ENCODE data around the gene PKDREJ.
A peak's percentile ranks its signal among the peaks of the same experiment; 100 is the strongest.

The PKDREJ gene

GRCh38 chr22:46224898-46225290 lies 38.2 kb downstream of the PKDREJ start:
- no peak for TF ChIP-seq CTCF (conservative IDR thresholded peaks at IDR 0.05; ENCODE audit: low read depth, low read length)
- no peak for DNase-seq (ENCODE audit: low read depth)
- no peak overlapping the region for H3K4me3 ChIP-seq (ENCODE audit: low read depth, low read length)

- no peak overlapping the region for H3K4me3 ChIP-seq (ENCODE audit: low read depth, low read length)
- TF ChIP-seq CTCF (conservative IDR thresholded peaks at IDR 0.05; ENCODE audit: low read depth, low read length) = no peak
- DNase-seq (ENCODE audit: low read depth) = no peak
These were observed 38.9 kb downstream of the PKDREJ start for GRCh38 chr22:46224044-46224897.

DNA sequence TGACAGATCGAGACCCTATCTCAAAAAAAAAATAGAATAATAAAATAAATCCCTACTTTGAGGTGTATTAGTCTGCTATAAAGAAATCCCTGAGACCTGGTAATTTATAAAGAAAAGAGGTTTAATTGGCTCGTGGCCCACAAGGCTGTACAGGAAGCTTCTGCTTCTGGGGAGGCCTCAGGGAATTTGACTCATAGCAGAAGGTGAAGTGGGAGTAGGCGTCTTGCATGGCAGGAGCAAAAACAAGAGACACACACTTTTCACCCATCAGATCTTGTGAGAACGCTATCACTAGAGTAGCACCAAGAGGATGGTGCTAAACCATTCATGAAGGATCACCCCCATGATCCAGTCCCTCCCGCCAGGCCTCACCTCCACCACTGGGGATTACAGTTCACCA lies 42.2 kb downstream of the PKDREJ start:
- H3K4me3 ChIP-seq (ENCODE audit: low read depth, low read length) = no peak overlapping the region
- DNase-seq (ENCODE audit: low read depth) = peak; percentile 52
- TF ChIP-seq CTCF (conservative IDR thresholded peaks at IDR 0.05; ENCODE audit: low read depth, low read length) = no peak

DNA sequence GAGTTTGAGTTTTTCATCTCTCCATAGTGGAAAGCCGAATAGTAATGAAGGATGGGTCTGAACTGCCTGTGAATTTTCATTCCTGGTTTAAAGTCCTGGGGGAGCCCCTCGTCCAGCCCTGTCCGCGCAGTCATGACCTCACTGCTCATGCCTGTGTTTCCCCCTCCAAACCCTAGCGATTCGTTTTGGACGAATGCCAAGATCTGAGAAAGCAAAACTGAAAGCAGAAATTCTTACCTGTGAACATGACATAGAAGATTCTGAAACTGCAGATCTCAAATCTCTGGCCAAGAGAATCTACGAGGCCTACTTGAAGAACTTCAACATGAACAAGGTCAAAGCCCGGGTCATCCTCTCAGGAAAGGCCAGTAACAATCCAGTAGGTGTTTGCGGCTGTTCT lies 43.5 kb downstream of the PKDREJ start:
- no peak for DNase-seq (ENCODE audit: low read depth)
- TF ChIP-seq CTCF (conservative IDR thresholded peaks at IDR 0.05; ENCODE audit: low read depth, low read length) = no peak
- no peak overlapping the region for H3K4me3 ChIP-seq (ENCODE audit: low read depth, low read length)

- DNase-seq (ENCODE audit: low read depth) = no peak
- no peak for TF ChIP-seq CTCF (conservative IDR thresholded peaks at IDR 0.05; ENCODE audit: low read depth, low read length)
- H3K4me3 ChIP-seq (ENCODE audit: low read depth, low read length) = no peak overlapping the region
These were observed 48.5 kb downstream of the PKDREJ start for GRCh38 chr22:46214616-46215015.

GRCh38 chr22:46214149-46214548 lies 49.0 kb downstream of the PKDREJ start:
- H3K4me3 ChIP-seq (ENCODE audit: low read depth, low read length) = no peak overlapping the region
- no peak for DNase-seq (ENCODE audit: low read depth)
- no peak for TF ChIP-seq CTCF (conservative IDR thresholded peaks at IDR 0.05; ENCODE audit: low read depth, low read length)

GRCh38 chr22:46213052-46213451 lies 50.1 kb downstream of the PKDREJ start:
- no peak for TF ChIP-seq CTCF (conservative IDR thresholded peaks at IDR 0.05; ENCODE audit: low read depth, low read length)
- DNase-seq (ENCODE audit: low read depth) = no peak
- no peak overlapping the region for H3K4me3 ChIP-seq (ENCODE audit: low read depth, low read length)

All from choroid plexus epithelial cell (primary cell).